Suprapubic skin (tissue), 2 donors: ENCODE results near the gene TEX50.

Source experiments
- EP300 ChIP-seq: sonication (generic); formaldehyde crosslinking; IDR thresholded peaks from one replicate; pipeline ENCODE4 v1.6.1; 2017; ENCODE audit warnings: antibody characterized with exemption
- POLR2A ChIP-seq, 2 donors: fragments of 450-650 bp; IDR thresholded peaks; one replicate each; pipeline ENCODE4 v1.6.1; 2017; ENCODE audit warnings: antibody characterized with exemption in 2 of 2, mild to moderate bottlenecking in 2 of 2, moderate library complexity in 2 of 2

DNA sequence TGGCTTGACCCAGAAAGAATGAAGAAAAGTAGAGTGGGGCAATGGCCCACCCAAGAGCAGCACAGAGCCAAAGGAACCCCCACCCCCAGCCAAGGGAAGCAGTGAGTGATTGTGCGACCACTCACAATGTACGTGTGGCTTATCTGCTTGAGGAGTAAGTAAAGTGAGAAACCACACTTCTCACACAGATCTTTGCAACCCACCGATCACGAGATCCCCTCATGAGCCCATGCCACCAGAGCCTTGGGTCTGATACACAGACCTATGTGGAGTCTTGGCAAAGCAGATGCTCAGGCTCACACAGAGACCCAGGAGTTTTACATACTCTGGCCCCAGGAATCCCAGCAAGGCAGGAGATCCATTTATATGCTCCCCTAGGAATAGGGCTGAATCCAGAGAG is 18.3 kb upstream of the TEX50 start:
- TF ChIP-seq EP300 (no peak), POLR2A (IDR thresholded peaks at IDR 0.05) (no peak)
